IPS-18a (cell line): ENCODE measurements around the gene SLC25A22.

ENCODE experiments used
- H3K27ac ChIP-seq: one replicate; pipeline ENCODE4 v1.5.1; 2013; ENCODE audit warnings: low read length
- H3K27me3 ChIP-seq: one replicate; pipeline ENCODE4 v1.6.1; 2013; ENCODE audit warnings: mild to moderate bottlenecking, low read length; ENCODE audit not compliant: control insufficient read depth, insufficient read depth
- H3K36me3 ChIP-seq: one replicate; pipeline ENCODE4 v1.6.1; 2013; ENCODE audit warnings: low read depth, low read length; ENCODE audit not compliant: control insufficient read depth
- H3K4me1 ChIP-seq: one replicate; pipeline ENCODE4 v1.6.1; 2013; ENCODE audit warnings: low read depth, low read length; ENCODE audit not compliant: control insufficient read depth
- H3K4me3 ChIP-seq: one replicate; pipeline ENCODE4 v1.5.1; 2013; ENCODE audit warnings: low read length
- H3K9ac ChIP-seq: one replicate; pipeline ENCODE4 v1.6.1; 2013; ENCODE audit warnings: mild to moderate bottlenecking, low read length, moderate library complexity
- H3K9me3 ChIP-seq: one replicate; pipeline ENCODE4 v1.6.1; 2013; ENCODE audit warnings: low read depth, low read length; ENCODE audit not compliant: control insufficient read depth

SLC25A22 gene

DNA sequence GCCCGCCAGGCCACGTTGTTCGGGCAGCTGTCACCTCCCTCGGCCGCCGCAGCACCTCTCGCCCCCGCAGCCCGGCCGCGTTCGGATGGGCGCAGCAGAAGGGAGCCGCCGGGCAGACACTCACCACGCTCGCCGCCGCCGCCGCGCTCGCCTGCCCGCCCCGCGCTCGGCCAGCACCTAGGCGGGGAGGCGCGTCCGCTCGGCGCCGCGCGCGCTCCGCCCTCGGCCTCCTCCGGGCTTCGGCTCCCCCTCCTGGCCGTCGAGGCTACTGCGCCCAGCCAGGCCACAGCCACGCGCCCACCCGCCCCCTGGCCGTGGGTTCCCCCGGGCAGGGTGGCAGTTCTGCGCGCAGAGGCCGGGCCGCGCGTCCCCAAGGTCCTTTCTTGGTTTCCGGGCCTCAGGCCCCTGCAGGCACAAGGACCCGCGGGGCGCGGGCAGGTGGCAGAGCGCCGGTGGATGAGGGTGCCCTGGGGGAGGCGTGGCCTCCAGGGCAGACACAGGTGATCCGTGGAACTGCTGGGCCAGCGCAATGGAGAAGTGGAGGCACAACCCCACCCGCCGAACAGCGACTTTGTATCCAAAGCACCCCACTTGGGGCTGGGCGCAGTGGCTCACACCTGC is at the start of gene SLC25A22:
Gene SLC25A22, minus strand, starts transcription at position 189 of the 621 bp plus-strand sequence. CDS start 3,275 bp downstream, outside the sequence.
- Histone ChIP-seq H3K36me3 (peaks cover 5% of the 10 kb centered on the region), H3K4me3 (peak within 1 kb of the TSS; percentile 65), H3K27ac (no peak within 1 kb of the TSS), H3K4me1 (peaks cover 4% of the 10 kb centered on the region), H3K9ac (peak within 1 kb of the TSS; percentile 87), H3K27me3 (no peaks in the 10 kb centered on the region), H3K9me3 (no peaks in the 10 kb centered on the region)

DNA sequence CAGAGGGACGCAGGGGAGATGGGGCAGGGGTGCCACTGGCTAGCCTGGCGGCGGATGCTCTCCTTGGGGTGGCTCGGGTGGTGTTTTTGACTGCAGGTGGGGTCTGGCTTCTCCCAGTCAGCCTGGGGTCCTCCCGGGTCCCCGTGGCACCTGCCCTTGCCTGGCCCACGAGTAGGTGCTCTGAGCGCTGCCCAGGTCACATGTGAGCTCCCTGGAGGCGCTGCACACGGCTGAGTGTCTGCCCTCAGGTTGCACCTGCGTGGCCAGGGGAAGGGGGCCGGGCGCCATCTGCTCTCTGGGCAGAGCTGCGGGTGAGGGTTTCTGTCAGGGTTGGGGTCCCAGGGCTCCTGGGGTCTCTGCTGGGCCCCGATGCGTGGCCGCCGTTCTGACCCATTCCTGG is 49.8 kb upstream of the SLC25A22 start:
- H3K27ac ChIP-seq, result no peak overlapping the region
- H3K36me3 ChIP-seq, result no peaks in the 10 kb centered on the region
- H3K4me3 ChIP-seq, result no peak overlapping the region
- no peaks in the 10 kb centered on the region for H3K9me3 ChIP-seq
- H3K9ac ChIP-seq, result no peak overlapping the region
- H3K27me3 ChIP-seq, result peaks cover 24% of the 10 kb centered on the region
- H3K4me1 ChIP-seq, result peaks cover 22% of the 10 kb centered on the region

DNA sequence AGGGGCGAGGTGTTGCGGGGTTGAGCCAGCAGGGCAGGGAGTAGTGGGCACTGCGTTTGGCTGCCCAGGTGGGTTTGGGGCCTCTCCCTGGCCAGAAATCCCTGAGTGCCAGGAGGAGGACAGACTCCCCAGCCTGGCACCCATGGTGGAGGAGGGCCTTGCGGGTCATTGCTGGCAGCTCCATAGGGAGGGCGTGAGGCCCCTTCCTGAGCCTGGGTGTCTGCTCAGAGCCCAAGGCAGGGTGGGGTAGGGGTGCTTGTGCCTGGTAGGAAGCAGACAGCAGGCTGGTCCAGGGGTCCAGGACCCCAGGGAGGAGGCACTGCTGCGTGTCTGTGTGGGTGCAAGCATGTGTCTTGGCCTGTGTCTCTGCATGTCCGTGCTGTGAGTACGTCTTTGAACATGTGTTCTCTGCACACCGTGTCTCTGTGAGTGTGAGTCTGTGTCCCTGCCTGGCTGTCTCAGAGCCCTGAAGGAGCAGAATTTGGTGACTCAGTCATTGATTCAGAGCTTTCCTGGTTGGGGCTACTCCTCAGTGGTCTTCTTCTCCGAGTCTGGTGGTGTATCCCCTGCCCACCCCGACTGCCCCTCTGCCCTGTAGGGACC is 48.5 kb upstream of the SLC25A22 start:
- H3K27ac ChIP-seq, result no peak overlapping the region
- H3K4me3 ChIP-seq, result no peak overlapping the region
- no peaks in the 10 kb centered on the region for H3K9me3 ChIP-seq
- no peak overlapping the region for H3K9ac ChIP-seq
- peaks cover 24% of the 10 kb centered on the region for H3K27me3 ChIP-seq
- H3K4me1 ChIP-seq, result peaks cover 22% of the 10 kb centered on the region
- H3K36me3 ChIP-seq, result no peaks in the 10 kb centered on the region

DNA sequence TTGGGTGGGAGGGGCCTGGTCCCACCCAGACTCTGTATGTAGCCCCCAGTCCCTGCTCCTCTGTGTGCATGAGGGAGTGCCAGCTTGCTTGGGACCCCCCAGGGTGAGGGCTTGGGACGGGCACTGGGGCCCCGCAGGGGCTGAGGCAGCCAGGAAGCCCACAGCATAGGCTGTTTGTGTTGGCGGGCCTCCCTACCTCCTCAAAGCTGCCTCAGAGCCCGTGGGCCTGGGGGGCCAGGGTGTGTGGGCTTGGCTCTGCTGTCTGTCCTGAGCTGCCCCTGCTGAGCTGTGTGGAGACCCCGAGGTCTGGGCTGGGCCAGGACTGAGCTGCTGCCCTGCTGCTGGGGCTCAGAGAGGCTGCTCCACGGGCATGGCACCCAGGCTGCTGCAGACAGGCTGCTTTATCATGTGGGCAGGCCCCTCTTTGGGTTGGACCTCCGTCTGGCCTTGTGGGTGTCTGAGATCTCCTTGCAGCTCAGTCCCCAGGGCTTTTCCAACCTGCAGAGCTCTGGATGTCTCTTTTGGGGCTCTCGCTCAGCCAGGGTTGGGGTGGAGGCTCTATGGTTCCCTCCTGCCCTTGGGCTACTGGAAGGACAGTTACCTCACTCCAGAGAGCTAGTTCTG is 47.9 kb upstream of the SLC25A22 start:
- H3K4me1 ChIP-seq, result peaks cover 22% of the 10 kb centered on the region
- no peak overlapping the region for H3K4me3 ChIP-seq
- peaks cover 24% of the 10 kb centered on the region for H3K27me3 ChIP-seq
- no peak overlapping the region for H3K27ac ChIP-seq
- no peak overlapping the region for H3K9ac ChIP-seq
- H3K9me3 ChIP-seq, result no peaks in the 10 kb centered on the region
- no peaks in the 10 kb centered on the region for H3K36me3 ChIP-seq

- H3K4me3 ChIP-seq, result peak overlapping the region; percentile 89
- H3K27ac ChIP-seq, result no peak overlapping the region
Observed at GRCh38 chr11:844693-845644, 46.9 kb upstream of the SLC25A22 start.

DNA sequence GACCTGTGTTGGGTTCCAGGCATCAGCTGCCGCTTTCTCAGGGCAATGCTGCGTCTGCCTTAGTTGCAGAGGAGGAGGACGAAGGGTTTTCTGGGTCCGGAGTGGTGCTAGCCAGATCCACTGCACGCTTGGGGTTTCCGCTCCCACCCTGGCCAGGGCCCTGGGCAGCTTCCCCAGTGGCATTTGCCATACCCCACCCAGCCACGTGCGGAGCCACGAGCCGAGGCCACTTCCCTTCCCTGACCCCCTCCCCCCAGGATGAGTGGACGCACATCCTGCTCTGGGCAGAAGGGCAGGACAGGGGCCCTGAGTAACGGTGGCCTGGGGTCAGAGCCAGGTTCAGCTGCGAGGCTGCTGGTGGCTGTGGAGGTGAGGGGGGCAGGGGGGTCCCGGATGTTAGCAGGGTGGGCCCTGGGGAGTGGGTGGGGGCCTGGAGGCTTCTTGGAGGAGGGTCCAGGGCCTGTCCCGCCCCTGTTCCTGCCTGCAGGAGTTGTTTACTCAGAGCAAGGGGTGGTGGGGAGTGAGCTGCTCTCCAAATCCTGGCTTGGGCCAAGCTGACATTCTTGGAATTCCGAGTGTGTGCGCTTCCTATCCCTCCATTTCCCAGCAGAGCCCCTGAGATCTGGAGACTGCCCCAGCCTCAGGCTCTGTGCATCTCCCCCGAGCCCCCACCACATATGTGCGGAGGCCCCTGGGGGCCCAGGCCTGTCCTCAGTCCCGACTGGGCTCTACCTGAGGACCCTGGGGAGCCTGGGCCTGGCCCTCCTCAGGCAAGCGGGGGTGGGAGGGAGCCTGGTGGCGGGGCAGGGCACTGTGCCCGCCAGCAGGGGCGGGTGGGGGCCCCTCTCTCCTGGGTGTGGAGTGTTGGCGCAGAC is 46.0 kb upstream of the SLC25A22 start:
- Histone ChIP-seq H3K27me3 (peaks cover 13% of the 10 kb centered on the region), H3K9ac (peak overlapping the region; percentile 27), H3K9me3 (no peaks in the 10 kb centered on the region), H3K36me3 (peaks cover 16% of the 10 kb centered on the region), H3K4me1 (peaks cover 20% of the 10 kb centered on the region), H3K27ac (no peak overlapping the region), H3K4me3 (peak overlapping the region; percentile 89)

More at GRCh38 chr11:844693-845644, 46.9 kb upstream of the SLC25A22 start:
- peak overlapping the region; percentile 27 for H3K9ac ChIP-seq
- H3K4me1 ChIP-seq, result peaks cover 22% of the 10 kb centered on the region
- peaks cover 14% of the 10 kb centered on the region for H3K27me3 ChIP-seq
- no peaks in the 10 kb centered on the region for H3K9me3 ChIP-seq
- H3K36me3 ChIP-seq, result peaks cover 7% of the 10 kb centered on the region

GRCh38 chr11:843086-843734 is 45.1 kb upstream of the SLC25A22 start:
- no peak overlapping the region for H3K27ac ChIP-seq
- H3K4me3 ChIP-seq, result peak overlapping the region; percentile 89
- H3K9ac ChIP-seq, result peak overlapping the region; percentile 45
- H3K4me1 ChIP-seq, result peaks cover 13% of the 10 kb centered on the region
- H3K36me3 ChIP-seq, result peaks cover 22% of the 10 kb centered on the region
- H3K27me3 ChIP-seq, result peaks cover 4% of the 10 kb centered on the region
- no peaks in the 10 kb centered on the region for H3K9me3 ChIP-seq

- Histone ChIP-seq H3K4me1 (peaks cover 13% of the 10 kb centered on the region), H3K9ac (peak within 1 kb of the TSS; percentile 85), H3K4me3 (peak within 1 kb of the TSS; percentile 89), H3K9me3 (no peaks in the 10 kb centered on the region), H3K27me3 (peaks cover 4% of the 10 kb centered on the region), H3K27ac (peak within 1 kb of the TSS; percentile 91), H3K36me3 (peaks cover 22% of the 10 kb centered on the region)
Observed at GRCh38 chr11:842370-843002, 44.4 kb upstream of the SLC25A22 start, which contains the start of the genes POLR2L and TSPAN4. POLR2L (minus strand) TSS chr11:842529; CDS start chr11:842508, 21 bp downstream. TSPAN4 (plus strand) TSS chr11:842852; CDS start chr11:850305, 7,453 bp downstream.

DNA sequence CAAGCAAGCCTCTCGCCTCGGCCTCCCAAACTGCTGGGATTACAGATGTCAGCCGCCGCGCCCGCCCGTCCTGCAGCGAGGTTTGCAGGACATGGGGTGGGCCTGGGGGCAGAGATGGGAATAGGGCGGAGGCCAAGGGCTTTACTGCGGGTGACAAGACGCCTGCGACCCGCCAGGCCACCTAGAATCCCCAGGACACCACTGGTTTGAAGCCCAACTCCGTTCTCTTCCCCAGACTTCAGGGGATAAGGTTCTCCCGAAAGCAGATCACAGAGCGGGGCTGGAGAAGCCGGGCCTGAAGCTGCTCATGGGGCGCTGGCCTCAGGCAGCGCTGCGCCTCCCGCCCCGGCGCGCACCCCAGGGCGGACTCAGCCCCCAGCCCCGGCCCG is 43.9 kb upstream of the SLC25A22 start:
- Histone ChIP-seq H3K9ac (peak overlapping the region; percentile 85), H3K4me3 (peak overlapping the region; percentile 89), H3K27ac (no peak overlapping the region), H3K27me3 (peaks cover 4% of the 10 kb centered on the region), H3K9me3 (no peaks in the 10 kb centered on the region), H3K36me3 (peaks cover 22% of the 10 kb centered on the region), H3K4me1 (peaks cover 13% of the 10 kb centered on the region)
